Head of caudate nucleus (tissue), 42 donors: Measurements from ENCODE around the gene RHBDL2.
A peak's percentile ranks its signal among the peaks of the same experiment; 100 is the strongest.
"Not testable (repeated sequence)": the region's sequence is repeated elsewhere in the genome, so short reads cannot be mapped to it uniquely, and the experiment has no call there.

Experiments
- DNase-seq, 42 donors: peaks; one replicate each; pipeline versions ENCODE4 v3.0.0 to v3.0.0-alpha.2; 2020 to 2021; ENCODE audit warnings: mixed read lengths in 7 of 42
- intact Hi-C: fragments of 100-400 bp; cut with DNase I; formaldehyde crosslinking; loops from one replicate; pipeline ENCODE4 v1.15.0; 2022

The RHBDL2 gene

DNA sequence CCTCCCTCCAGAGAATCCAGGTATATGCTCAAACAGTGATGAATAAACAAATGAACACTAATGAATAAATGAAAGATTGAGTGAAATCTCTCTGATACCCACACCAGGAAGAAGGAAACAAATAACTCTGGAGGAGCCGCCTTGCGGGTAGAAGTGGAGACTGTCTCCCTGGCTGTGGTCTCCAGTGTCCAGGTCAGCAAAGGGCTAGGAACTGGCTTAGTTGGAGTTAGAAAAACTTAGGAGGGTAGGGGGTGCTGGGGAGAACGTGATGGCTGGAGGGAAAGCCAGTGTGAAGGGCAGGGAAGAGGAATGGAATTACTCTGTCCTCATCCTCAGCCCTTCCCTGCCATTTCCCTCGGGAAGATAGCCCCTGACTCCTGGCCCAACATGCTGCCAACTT lies 537 bp downstream of the RHBDL2 start:
- intact Hi-C loops: no loop called here
- no peak for DNase-seq

DNA sequence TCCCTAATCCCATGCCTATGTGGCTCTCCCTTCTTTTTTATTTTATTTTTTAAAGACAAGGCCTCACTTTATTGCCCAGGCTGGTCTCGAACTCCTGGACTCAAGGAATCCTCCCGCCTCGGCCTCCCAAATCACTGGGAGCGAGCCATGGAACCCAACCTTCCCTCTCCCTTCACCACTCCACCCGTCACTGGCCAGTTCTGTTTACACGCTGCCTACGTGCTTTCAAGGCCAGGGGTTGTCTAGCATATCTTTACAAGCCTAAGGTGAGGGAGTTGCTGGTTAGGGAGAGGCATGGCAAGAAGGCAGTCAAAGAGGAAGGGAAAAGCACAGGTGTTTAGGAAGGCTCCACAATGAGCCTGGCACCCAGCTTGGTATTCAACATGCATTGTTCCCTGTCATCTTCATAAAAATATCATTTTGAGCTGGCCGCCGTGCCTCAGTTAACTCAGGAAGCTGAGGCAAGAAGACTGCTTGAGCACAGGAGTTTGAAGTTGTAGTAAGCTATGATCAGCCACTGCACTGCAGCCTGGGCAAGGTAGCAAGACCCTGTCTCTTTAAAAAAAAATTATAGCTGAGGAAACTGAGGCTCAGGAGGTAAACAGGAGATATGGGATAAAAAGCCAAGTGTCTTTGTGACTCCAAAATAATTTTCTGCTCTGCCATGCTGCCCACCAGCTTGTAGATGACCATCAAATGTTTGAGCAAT lies 1.1 kb downstream of the RHBDL2 start:
- intact Hi-C loops: no loop called here

DNA sequence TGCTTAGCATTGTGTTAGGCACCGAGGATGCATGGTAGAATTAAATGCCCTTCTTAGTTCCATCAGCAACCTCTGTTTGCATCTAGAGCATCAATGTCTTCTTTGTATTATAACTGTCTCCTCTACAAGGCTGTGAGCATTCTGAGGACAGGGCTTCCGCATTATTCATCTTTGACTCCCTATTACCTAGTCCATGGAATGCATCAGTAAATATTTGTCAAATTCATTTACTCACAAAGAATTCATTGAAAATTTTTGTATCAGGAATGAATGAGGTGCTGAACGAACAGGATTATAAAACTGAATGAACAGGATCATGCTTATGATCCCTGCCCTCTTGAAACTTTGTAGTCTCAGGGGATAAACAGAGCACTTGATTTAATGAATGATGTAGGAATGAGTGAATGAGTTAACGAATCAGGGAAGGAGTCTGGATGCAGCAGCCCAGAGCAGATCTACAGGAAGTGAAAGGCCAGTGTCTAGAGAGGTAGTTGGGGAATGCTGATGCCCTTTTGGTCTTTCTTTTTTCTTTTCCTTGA lies 2.8 kb downstream of the RHBDL2 start:
- intact Hi-C loops: no loop called here
- DNase-seq: no peak

More for the DNA sequence above, 1.1 kb downstream of the RHBDL2 start:
- no peak for DNase-seq

DNA sequence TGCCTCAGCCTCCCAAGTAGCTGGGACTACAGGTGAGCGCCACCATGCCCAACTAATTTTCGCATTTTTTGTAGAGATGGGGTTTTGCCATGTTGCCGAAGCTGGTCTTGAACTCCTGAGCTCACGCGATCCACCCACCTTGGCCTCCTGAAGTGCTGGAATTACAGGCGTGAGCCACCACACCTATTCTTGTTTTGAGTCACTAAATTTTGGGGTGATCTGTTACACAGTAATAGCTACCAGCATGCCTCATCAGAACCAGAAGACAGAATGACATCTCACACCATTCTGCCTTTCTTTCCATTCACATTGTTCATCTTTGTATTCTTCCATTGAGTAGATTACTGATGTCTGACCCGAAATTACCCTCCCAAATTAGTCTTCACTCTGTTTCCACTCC lies 9.1 kb downstream of the RHBDL2 start:
- no peak for DNase-seq
- intact Hi-C loops: no loop called here

DNA sequence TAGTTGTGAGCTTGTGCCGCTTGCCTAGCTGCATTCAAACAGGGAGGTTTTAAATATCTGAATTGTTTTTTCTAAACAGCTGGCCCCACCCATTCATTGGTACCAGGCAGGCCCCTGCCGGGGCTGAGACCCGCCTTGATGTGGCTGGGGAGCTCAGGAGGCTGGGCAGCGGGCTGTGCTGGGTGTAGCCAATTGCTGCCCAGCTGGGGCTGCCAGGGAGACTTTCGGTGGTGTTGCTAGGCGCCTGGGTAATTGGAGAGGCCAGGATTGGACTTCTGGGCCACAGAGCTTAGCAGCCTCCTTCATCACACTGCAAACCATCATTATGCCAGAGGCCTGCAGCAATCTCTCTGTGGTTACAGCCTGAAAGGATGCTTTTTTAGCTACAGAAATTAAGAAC lies 12.2 kb downstream of the RHBDL2 start:
- DNase-seq: peak; percentile 72 to 95 (median 89)
- intact Hi-C loops: loop anchor here (5.0 kb wide), 1 partner anchor 57 kb away; the partner anchor contains the start of gene MYCBP

DNA sequence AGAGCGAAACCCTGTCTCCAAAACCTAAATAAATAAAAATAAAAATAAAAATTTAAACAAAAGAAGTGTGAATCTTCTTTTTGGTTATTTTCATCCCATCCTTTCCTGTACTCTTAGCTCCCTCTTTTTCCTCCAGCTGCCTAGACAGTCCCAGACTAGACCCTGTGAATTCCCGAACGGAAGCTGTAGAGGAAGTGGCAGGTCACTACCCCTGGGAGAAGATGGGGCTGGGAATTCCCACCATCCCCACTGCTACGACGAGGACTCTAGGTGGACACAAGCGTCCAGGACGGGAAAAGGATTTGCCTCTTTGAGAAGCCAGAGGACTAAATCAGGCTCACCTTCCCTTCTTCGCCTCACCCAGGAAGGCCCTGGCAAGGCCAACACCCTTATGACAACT lies 12.6 kb downstream of the RHBDL2 start:
- DNase-seq: no peak
- intact Hi-C loops: loop anchor here (5.0 kb wide), 1 partner anchor 57 kb away; the partner anchor contains the start of gene MYCBP

DNA sequence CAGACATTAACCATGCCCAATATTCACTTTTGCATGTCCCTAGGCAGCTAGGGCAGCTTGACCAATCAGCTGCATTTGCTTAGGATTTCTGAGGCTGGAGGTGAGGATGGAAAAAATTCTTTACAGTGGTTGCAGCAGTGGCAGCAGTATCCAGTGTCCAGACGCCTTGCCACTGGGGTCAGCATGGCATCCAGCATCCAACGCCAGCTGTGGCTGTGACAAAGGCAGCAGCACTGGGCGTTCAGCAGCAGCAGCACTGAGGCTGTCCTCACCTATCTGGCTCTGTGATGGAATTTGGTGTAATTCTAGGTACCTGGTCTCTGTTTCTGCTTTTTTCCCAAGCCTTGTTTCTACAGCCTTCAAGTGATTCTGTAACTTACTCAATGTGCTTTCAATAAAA lies 15.5 kb downstream of the RHBDL2 start:
- peak in 31 of 42 donors; percentile 5 to 70 (median 37) for DNase-seq
- intact Hi-C loops: loop anchor here (5.0 kb wide), 1 partner anchor 54 kb away; the partner anchor contains the start of gene MYCBP

DNA sequence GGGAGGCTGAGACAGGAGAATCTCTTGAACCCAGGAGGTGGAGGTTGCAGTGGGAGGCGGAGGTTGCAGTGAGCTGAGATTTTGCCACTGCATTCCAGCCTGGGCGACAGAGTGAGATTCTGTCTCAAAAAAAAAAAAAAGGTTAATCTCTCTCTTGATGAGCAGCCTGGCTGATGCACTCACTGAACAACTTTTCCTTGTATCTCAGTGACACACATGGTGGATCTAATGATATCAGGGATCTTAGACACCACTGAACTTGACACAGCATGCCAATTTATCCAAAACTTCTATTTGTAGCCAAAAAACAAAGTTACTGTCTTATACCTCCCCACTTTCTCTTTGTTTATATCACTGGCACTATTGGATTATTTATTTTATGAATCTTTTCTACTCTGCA lies 16.2 kb downstream of the RHBDL2 start:
- no peak for DNase-seq
- intact Hi-C loops: loop anchor here (5.0 kb wide), 1 partner anchor 53 kb away; the partner anchor contains the start of gene MYCBP

DNA sequence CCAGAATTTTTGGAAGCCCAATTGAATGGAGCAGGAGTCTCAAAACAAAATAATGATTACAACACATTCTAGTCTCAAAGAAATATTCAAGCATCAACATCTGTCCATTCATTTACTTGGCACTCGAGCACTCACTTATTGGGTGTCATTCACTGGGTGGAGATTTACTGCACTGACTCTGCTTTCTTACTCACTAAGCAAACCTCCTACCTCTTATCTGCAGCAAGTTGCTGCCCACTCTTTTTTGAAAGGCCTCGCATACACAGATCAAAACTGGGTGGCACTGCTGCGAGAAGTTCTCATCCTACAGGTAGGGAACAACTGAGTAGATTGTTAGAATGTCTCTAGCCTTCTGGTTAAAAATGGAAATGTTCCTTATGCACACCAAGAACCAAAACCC lies 18.0 kb downstream of the RHBDL2 start:
- intact Hi-C loops: no loop called here
- DNase-seq: peak in 37 of 42 donors; percentile 15 to 89 (median 60)

DNA sequence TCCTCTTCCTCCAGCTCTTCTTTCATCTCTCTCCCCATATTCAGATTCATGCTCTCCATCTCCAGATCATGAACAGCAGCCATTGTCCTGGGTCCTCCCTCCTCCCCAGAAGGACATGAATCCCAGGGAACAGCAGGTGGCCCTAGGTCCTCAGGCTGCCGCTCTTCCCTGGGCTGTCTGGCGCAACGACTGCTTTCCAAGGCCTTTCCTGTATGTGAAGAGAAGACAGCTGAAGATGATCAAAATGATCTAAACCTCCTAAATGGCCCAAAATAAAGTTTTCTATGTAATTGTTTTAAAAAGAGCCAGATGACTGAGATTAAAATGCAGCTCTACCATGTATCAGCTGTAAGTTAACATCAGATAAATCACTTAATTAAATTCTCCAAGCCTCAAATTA lies 22.5 kb downstream of the RHBDL2 start:
- peak; percentile 24 to 86 (median 65) for DNase-seq
- intact Hi-C loops: no loop called here

DNA sequence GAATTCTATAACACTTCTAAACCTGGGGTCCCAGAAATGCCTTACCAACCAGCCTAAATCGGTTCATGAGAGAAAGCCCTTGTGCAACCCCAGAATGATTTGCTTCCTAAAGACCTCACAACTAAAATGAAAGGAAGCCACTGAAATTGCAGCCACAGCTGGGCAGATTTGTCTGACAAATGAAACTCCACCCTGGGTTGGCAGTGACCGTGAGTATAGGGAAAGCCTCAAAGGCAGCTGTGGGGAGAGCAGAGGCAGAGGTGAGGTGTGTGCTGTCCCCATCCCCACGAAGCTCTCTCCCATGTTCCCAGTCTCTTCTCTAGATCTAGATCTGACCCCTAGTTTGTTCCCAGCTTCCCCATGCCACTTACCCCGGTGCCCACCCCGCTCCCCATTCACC lies 23.1 kb downstream of the RHBDL2 start:
- intact Hi-C loops: no loop called here
- peak in 5 of 42 donors; percentile 10 to 31 (median 25) for DNase-seq

DNA sequence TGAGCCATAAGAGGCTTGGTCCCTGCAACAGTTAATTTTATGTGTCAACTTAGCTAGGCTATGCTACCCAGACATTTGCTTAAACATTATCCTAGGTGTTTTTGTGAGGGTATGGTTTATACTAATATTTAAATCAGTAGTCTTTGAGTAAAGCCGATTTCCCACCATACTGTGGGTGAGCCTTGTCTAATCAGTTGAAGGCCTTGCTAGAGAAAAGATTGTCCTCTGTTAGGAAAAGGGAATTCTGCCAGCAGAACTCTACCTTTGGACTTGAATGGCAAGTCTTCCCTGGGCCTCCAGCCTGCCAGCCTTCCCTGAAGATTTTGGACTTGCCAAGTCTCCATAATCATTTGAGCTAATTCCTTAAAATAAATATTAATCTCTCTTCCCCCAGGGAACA lies 23.9 kb downstream of the RHBDL2 start:
- DNase-seq: no peak
- intact Hi-C loops: no loop called here

DNA sequence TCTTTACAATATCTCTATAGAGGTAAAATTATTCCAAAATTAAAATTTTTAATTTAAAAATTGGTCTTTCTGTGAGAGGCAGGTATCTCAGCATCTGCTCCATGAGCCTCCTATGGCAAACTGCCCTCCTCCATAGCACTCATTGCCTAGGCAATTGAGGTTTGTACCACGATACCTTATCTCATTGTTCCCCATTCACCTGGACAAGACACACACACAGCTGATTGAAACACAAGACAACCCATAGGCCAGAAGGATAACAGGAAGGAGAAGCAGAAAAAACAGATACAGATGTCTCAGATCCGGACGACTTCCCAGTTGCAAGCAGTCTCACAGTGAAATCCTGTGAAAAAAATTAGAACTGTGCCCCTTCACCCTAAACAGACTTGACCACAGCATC lies 24.3 kb downstream of the RHBDL2 start:
- intact Hi-C loops: no loop called here
- DNase-seq: no peak

DNA sequence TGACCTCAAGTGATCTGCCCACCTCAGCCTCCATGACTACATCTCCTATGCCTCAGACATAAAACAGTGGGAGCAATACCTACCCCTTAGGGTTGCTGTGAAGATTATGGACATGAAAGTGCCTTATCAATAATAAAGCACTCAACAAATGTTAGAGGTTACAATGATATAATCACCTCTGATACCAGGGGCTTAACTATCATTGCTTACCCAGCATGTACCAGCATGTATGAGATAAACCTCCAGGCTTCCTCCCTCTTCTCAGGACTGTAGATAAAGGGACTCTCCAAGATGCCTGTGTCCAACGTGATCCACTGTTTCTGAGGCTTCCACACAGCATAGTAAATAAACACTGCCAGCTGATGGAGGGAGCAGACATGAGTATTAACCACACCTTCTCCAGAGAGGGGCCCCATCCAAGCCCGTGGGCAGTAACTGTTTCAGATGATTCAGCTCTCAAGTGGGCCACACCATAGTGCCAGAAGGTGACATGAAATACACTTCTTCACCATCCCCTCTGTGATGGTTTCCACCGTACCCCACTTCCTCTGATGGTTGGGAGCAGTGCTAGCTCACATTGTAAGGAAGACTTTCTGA lies 26.2 kb downstream of the RHBDL2 start:
- intact Hi-C loops: no loop called here
- peak in 1 of 42 donors; percentile 12 for DNase-seq

DNA sequence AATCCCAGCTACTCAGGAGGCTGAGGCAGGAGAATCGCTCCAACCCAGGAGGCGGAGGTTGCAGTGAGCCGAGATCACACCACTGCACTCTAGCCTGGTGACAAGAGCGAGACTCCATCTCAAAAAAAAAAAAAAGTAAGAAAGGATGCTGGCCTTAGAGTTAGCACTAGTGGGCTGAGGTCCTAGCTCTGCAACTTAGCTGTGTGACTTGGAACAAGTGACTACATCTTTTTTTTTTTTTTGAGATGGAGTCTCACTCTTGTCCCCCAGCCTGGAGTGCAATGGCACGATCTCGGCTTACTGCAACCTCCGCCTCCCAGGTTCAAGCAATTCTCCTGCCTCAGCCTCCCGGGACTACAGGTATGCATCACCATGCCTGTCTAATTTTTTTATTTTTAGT lies 26.7 kb downstream of the RHBDL2 start:
- intact Hi-C loops, DNase-seq: not testable (repeated sequence)

DNA sequence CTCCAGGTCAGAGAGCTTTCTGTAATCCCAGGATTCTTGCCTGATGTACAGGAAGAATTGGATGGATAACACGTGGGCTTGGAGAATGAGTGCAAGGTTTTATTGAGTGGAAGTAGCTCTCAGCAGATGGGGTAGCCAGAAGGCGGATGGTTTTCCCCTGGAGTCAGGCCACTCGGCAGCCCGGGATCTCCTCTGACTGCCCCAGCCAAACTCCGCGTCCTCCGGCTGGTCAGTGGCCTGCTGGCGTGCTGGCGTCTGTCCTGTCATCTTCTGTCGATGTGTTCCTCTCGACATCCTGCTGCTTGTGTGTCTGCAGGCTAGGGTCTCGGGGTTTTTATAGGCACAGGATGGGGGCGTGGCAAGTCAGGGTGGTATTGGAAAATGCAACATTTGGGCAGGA lies 32.8 kb downstream of the RHBDL2 start:
- intact Hi-C loops: no loop called here
- peak in 1 of 42 donors; percentile 28 for DNase-seq

DNA sequence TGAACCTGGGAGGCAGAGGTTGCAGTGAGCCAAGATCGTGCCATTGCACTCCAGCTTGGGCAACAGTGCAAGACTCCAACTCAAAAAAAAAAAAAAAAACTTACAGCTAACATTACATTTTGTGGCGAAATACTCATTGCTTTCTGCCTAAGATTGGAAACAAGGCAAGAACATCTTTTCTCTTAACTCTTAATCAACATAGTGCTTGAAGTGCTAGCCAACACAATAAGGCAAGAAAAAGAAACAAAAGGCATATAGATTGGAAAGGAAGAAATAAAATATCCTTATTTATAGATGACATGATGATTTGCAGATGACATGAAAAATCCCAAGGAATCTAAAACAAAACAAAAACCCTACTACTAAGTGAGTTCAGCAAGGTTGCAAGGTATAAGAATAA lies 35.6 kb downstream of the RHBDL2 start:
- intact Hi-C loops: no loop called here

DNA sequence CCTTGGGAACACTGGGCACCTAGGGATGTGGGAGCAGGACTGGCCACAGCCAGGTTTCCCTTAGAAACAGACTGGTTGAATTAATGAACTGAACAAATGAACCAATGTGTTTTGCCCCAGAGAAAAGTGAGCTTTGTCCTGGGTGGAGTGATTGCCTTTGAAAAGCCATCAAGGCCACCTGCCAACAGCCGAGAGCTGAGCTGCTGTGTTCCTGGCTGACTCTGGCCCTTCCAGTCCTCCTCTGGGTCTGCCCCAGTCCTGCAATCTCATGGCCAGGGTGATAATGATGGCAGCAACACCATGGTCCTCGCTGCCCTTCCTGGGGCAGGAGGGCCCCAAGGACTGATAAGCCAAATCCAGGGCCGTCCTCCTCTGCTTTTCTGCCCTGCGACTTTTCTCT lies 42.1 kb downstream of the RHBDL2 start:
- DNase-seq: no peak
- intact Hi-C loops: no loop called here

More for the DNA sequence above, 35.6 kb downstream of the RHBDL2 start:
- no peak for DNase-seq

DNA sequence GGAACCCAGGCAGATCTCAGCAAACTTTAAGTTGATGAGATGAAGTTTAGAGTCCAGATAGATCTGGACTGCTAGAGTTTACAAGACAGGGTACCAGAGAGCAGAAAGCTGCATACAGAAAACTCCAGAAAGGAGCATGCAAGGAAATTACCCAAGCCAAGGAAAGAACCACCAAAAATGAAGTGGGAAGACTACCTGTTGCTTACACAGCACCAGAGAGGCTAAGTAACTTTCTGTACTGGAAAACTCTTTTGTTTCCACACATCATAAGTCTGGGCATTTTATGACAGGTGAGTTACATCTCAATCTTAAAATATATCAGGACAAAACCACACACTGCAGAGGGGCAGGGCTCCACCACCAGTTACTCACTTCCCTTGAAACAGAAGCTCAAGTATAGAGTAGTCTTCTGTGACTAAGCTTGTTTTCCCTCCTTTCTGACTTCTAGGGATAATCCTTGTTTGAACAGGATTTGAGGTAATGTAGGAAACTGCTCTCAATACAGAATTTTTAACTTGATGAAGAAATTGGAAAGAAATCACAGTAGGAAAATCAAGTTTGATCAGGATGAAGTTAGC lies 42.9 kb downstream of the RHBDL2 start:
- DNase-seq: no peak

DNA sequence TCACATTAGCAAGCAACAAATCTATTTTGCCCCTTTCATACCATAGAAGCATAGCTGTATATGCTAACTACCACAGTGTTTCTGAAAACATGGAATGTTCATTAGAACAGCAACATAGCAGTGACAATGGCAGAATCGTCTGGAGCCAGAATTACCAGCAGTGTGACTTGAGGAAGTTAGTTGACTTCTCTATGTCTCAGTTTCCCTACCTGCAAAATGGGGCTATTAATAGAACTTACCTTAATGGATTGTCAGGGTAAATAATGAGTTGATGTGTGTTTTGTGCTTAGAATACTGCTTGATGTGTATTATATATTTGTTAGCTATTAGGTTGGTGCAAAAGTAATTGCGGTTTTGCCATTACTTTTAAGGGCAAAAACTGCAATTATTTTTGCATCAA lies 45.5 kb downstream of the RHBDL2 start:
- intact Hi-C loops: no loop called here
- DNase-seq: no peak

More for the DNA sequence above, 42.9 kb downstream of the RHBDL2 start:
- intact Hi-C loops: no loop called here
